Hepatocyte (in vitro differentiated cells): ENCODE data around the gene SOD3. TPM values are rescaled to one million over a fixed set of nuclear protein-coding genes. Genes with fewer than 3 reads are reported as not detected.

Source experiments
- DNase-seq: peaks from one replicate; pipeline ENCODE4 v3.0.0-alpha.2; 2016; ENCODE audit warnings: low spot score
- H2AFZ ChIP-seq: fragments of 200-600 bp; sonication (generic); 2 replicates; pipeline ENCODE4 v1.6.0; 2016; ENCODE audit warnings: antibody characterized with exemption, mild to moderate bottlenecking
- H3K27ac ChIP-seq: fragments of 200-600 bp; sonication (generic); 2 replicates; pipeline ENCODE4 v1.5.1; 2016; ENCODE audit warnings: mild to moderate bottlenecking
- H3K27me3 ChIP-seq: fragments of 200-600 bp; sonication (generic); 2 replicates; pipeline ENCODE4 v1.6.1; 2016
- H3K36me3 ChIP-seq: fragments of 200-600 bp; sonication (generic); replicated peaks from 2 replicates; pipeline ENCODE4 v1.5.1; 2016; ENCODE audit warnings: low read depth; ENCODE audit not compliant: insufficient read depth
- H3K4me1 ChIP-seq: fragments of 200-600 bp; sonication (generic); 2 replicates; pipeline ENCODE4 v1.5.1; 2016; ENCODE audit warnings: mild to moderate bottlenecking, moderate library complexity; ENCODE audit not compliant: insufficient read depth
- H3K4me2 ChIP-seq: fragments of 200-600 bp; sonication (generic); 2 replicates; pipeline ENCODE4 v1.6.0; 2016
- H3K4me3 ChIP-seq: fragments of 200-600 bp; sonication (generic); 2 replicates; pipeline ENCODE4 v1.5.1; 2016; ENCODE audit warnings: mild to moderate bottlenecking
- H3K79me2 ChIP-seq: fragments of 200-600 bp; sonication (generic); 2 replicates; pipeline ENCODE4 v1.6.0; 2017; ENCODE audit warnings: mild to moderate bottlenecking
- H3K9me2 ChIP-seq: fragments of 200-600 bp; sonication (generic); replicated peaks from 2 replicates; pipeline ENCODE4 v1.6.0; 2017; ENCODE audit warnings: mild to moderate bottlenecking; ENCODE audit not compliant: insufficient read depth
- H3K9me3 ChIP-seq: fragments of 200-600 bp; sonication (generic); 2 replicates; pipeline ENCODE4 v1.5.1; 2016; ENCODE audit warnings: low read depth, mild to moderate bottlenecking
- H4K20me1 ChIP-seq: fragments of 200-600 bp; sonication (generic); 2 replicates; pipeline ENCODE4 v1.6.0; 2016; ENCODE audit warnings: mild to moderate bottlenecking; ENCODE audit not compliant: insufficient read depth, poor library complexity, severe bottlenecking
- EZH2 ChIP-seq: fragments of 200-600 bp; sonication (generic); IDR thresholded peaks from 2 replicates; pipeline ENCODE4 v1.6.1; 2016; ENCODE audit warnings: antibody characterized with exemption, mild to moderate bottlenecking, borderline replicate concordance
- EZH2phosphoT487 ChIP-seq: fragments of 200-600 bp; sonication (generic); IDR thresholded peaks from one replicate; pipeline ENCODE4 v1.6.1; 2018; ENCODE audit warnings: antibody characterized with exemption, mild to moderate bottlenecking, low read depth, moderate library complexity; ENCODE audit not compliant: unreplicated experiment, severe bottlenecking
- WGBS: methylation state at CpG from one replicate; pipeline ENCODE4 v1.1.6; 2016; ENCODE audit warnings: low lambda C conversion rate; ENCODE audit errors: missing lambda C conversion rate; 5-methylcytosine and 5-hydroxymethylcytosine counted together
- polyA plus RNA-seq: library from polyadenylated mRNA; unstranded; fragments of >200 nt; fragmentation: Nextera tagmentation; extraction: Ambion mirVana; gene quantifications from 2 replicates; pipeline ENCODE4 v1.2.1, GENCODE V29; 2016
- total RNA-seq: library from RNA; depleted of rRNA; stranded (reverse); fragments of >200 nt; gene quantifications from 2 replicates; pipeline ENCODE4 v1.2.3, GENCODE V29; 2014
- TF ChIP-seq, protein P1 (sequence below): fragments of 200-600 bp; sonication (generic); IDR thresholded peaks from 2 replicates; pipeline ENCODE4 v1.5.1; 2016; ENCODE audit warnings: antibody characterized with exemption, mild to moderate bottlenecking; ENCODE audit not compliant: poor library complexity

SOD3 gene, protein sequence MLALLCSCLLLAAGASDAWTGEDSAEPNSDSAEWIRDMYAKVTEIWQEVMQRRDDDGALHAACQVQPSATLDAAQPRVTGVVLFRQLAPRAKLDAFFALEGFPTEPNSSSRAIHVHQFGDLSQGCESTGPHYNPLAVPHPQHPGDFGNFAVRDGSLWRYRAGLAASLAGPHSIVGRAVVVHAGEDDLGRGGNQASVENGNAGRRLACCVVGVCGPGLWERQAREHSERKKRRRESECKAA
- 5.1 and 7.5 TPM in 2 replicates for total RNA-seq
- polyA plus RNA-seq, result 18.1 and 20.3 TPM in 2 replicates

DNA sequence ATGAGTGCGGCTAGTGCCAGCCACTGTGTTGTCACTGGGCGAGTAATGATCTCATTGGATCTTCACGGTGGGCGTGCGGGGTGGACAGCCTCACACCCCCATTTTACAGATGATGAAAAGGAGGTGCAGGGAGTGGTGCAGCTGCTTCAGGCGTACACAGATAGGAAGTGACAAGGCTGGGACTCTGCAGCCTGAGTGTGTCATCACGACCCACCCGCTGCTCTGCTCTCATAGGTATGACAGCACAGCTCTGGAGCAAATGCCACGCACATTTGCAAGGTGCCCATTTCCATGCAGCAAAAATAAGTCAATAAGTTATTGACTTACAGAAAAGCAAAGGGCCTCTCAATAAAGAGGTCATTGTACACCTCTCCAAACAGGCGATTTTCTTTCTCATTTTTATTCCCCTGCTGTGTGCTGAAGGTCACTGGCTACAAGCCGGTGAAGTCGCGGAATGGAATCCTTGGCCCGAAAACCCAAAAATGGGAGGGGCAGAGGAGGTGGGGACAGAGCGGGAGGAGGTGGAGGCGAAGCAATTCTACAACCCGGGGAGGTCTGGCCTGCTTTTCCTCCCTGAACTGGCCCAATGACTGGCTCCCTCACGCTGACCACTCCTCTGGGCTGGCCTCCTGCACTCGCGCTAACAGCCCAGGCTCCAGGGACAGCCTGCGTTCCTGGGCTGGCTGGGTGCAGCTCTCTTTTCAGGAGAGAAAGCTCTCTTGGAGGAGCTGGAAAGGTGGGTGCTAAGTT, at the start of gene SOD3:
TSS of gene SOD3 (plus strand) at position 658 of the 750 bp plus-strand sequence. CDS start 3,949 bp downstream, outside the sequence.
- H3K27me3 ChIP-seq, result peaks cover 22% of the 10 kb centered on the region
- peak within 1 kb of the TSS; percentile 75 for H3K4me2 ChIP-seq
- H3K79me2 ChIP-seq, result no peaks in the 10 kb centered on the region
- no peak within 1 kb of the TSS for H3K4me3 ChIP-seq
- H3K9me3 ChIP-seq, result no peaks in the 10 kb centered on the region
- 33% methylated on average over 21 of the region's 21 CpGs for WGBS
- no peaks in the 10 kb centered on the region for H3K36me3 ChIP-seq
- H3K9me2 ChIP-seq, result no peaks in the 10 kb centered on the region
- peak within 1 kb of the TSS; percentile 26 for H3K27ac ChIP-seq
- TF ChIP-seq, protein P1, sequence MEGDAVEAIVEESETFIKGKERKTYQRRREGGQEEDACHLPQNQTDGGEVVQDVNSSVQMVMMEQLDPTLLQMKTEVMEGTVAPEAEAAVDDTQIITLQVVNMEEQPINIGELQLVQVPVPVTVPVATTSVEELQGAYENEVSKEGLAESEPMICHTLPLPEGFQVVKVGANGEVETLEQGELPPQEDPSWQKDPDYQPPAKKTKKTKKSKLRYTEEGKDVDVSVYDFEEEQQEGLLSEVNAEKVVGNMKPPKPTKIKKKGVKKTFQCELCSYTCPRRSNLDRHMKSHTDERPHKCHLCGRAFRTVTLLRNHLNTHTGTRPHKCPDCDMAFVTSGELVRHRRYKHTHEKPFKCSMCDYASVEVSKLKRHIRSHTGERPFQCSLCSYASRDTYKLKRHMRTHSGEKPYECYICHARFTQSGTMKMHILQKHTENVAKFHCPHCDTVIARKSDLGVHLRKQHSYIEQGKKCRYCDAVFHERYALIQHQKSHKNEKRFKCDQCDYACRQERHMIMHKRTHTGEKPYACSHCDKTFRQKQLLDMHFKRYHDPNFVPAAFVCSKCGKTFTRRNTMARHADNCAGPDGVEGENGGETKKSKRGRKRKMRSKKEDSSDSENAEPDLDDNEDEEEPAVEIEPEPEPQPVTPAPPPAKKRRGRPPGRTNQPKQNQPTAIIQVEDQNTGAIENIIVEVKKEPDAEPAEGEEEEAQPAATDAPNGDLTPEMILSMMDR, result no peak
- TF ChIP-seq EZH2 (no peak), EZH2phosphoT487 (no peak)
- peaks cover 18% of the 10 kb centered on the region for H3K4me1 ChIP-seq
- peak within 1 kb of the TSS; percentile 29 for H2AFZ ChIP-seq
- no peaks in the 10 kb centered on the region for H4K20me1 ChIP-seq
- peak; percentile 69 for DNase-seq

DNA sequence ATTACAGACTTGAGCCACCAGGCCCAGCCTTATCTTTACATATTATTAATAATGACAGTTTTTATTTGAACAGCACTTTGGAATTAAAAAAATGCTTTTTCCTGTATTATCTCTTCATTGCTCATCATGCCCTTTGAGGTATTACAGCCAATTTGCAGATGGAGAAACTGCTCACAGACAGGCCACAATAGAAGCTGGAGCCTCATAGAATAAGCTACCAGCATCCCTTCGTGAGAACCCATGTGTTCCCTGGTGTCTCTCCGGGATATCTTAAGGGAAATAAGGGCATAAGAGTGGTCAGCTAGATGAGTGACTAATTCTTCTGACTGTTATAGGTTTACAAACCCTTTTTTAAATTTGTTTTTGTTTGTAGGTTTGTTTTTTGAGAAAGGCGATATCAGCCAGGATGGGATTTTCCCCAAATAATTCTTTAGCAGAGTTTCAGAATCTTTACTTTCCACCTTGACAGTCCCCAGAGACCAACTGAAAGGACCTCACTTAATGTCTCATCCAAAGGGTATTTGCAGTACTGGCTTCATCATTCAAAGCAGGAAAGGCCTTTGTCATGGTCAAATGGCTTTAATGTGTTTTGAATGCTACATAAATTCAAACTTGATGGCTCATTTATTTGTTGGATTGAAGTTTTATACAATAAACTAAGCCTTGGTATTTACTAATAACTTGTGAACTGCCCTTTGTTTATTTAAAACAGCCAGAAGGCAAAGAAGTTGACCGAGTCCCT, 48.0 kb upstream of the SOD3 start:
- no peaks in the 10 kb centered on the region for H3K27me3 ChIP-seq
- DNase-seq, result no peak
- 86% methylated on average over 4 of the region's 4 CpGs for WGBS
- H3K27ac ChIP-seq, result no peak overlapping the region
- no peaks in the 10 kb centered on the region for H3K9me3 ChIP-seq
- no peak overlapping the region for H3K4me3 ChIP-seq
- no peak overlapping the region for H2AFZ ChIP-seq
- no peak overlapping the region for H3K4me2 ChIP-seq
- TF ChIP-seq EZH2phosphoT487, result no peak
- TF ChIP-seq EZH2, result no peak
- TF ChIP-seq, protein P1, result no peak
- no peaks in the 10 kb centered on the region for H4K20me1 ChIP-seq
- no peaks in the 10 kb centered on the region for H3K4me1 ChIP-seq
- no peaks in the 10 kb centered on the region for H3K9me2 ChIP-seq
- H3K79me2 ChIP-seq, result no peaks in the 10 kb centered on the region
- no peaks in the 10 kb centered on the region for H3K36me3 ChIP-seq

DNA sequence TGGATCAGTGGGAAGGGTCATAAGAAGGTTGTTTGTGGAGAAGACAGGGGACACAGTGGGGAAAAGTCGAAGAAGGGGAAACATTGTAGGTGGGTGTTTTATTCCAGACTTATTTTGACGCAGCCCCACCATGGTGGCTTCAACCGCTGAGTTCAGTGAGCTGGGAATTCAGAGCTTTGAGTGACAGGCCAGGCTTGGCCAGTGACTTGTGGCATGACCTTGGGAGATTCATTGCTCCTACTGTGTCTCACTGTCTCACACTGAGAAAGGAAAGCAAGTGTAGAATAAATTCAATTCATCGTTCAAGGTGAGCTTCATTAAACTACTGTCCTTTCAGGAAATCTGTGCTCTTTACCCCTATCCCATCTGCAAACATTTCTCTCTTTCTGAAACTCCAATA, 47.4 kb upstream of the SOD3 start:
- no peaks in the 10 kb centered on the region for H4K20me1 ChIP-seq
- H3K4me1 ChIP-seq, result no peaks in the 10 kb centered on the region
- H3K4me2 ChIP-seq, result no peak overlapping the region
- no peaks in the 10 kb centered on the region for H3K79me2 ChIP-seq
- no peaks in the 10 kb centered on the region for H3K27me3 ChIP-seq
- no peak overlapping the region for H3K4me3 ChIP-seq
- H3K27ac ChIP-seq, result no peak overlapping the region
- 92% methylated on average over 4 of the region's 4 CpGs for WGBS
- no peak for DNase-seq
- no peaks in the 10 kb centered on the region for H3K9me2 ChIP-seq
- no peaks in the 10 kb centered on the region for H3K36me3 ChIP-seq
- no peak for TF ChIP-seq EZH2phosphoT487
- TF ChIP-seq EZH2, result no peak
- TF ChIP-seq, protein P1, result no peak
- no peaks in the 10 kb centered on the region for H3K9me3 ChIP-seq
- no peak overlapping the region for H2AFZ ChIP-seq
